Ascending aorta (tissue), 2 donors: ENCODE data around the gene SMARCD1. TPM values are rescaled to one million over a fixed set of nuclear protein-coding genes. Genes with fewer than 3 reads are reported as not detected.

ENCODE experiments used
- DNase-seq, 2 donors: peaks; one replicate each; pipeline ENCODE4 v3.0.0-alpha.2; 2019; ENCODE audit warnings: low spot score in 2 of 2
- H3K27ac ChIP-seq, 2 donors: fragments of 200-600 bp; sonication (generic); one replicate each; pipeline ENCODE4 v1.5.1; 2016 to 2017; ENCODE audit warnings: mild to moderate bottlenecking in 1 of 2
- H3K27me3 ChIP-seq: fragments of 200-600 bp; sonication (generic); one replicate; pipeline ENCODE4 v1.5.1; 2017
- H3K36me3 ChIP-seq, 2 donors: fragments of 200-600 bp; sonication (generic); one replicate each; pipeline ENCODE4 v1.5.1; 2016
- H3K4me1 ChIP-seq, 2 donors: fragments of 200-600 bp; sonication (generic); one replicate each; pipeline ENCODE4 v1.5.1; 2016 to 2017; ENCODE audit warnings: mild to moderate bottlenecking in 1 of 2
- H3K4me3 ChIP-seq, 2 donors: fragments of 200-600 bp; sonication (generic); one replicate each; pipeline ENCODE4 v1.5.1; 2016 to 2017; ENCODE audit warnings: mild to moderate bottlenecking in 1 of 2
- H3K9me3 ChIP-seq, 2 donors: fragments of 200-600 bp; sonication (generic); one replicate each; pipeline ENCODE4 v1.5.1; 2016
- CTCF ChIP-seq, 3 experiments: fragments of 200-600 bp in 2 of 3; fragments of 450-650 bp in 1 of 3; sonication (generic) in 2 of 3; IDR thresholded peaks; one replicate each; pipeline ENCODE4 v1.5.1; 2016 to 2019; ENCODE audit warnings: antibody characterized with exemption in 3 of 3, mild to moderate bottlenecking in 1 of 3, moderate library complexity in 1 of 3
- intact Hi-C: fragments of 100-400 bp; cut with DNase I; formaldehyde crosslinking; loops from one replicate; pipeline ENCODE4 v1.15.1; 2023
- total RNA-seq: library from RNA; depleted of rRNA; stranded (reverse); fragments of >200 nt; gene quantifications from one replicate; pipeline ENCODE4 v1.1.0, GENCODE V29; 2016

Gene SMARCD1
- total RNA-seq, 1 donor from 2014 or later: 277 TPM

DNA sequence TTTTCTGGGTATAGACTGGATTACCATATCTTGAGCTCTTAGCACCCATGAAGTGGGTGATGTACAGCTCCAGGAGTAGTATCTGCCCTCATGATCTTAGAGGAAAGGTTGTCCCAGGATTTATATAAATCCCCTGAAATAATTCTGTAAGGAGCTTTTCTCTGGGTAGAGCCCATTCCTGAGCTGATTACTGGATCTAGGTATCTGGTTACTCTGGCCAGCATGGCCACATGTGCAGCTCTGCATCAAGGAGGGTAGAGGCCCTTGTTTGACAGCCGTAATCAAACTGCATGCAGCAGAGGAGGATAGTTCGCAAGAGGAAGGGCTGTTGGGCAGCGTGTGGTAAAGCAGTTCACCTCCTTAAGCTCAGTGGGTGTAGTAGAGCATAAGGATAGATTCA lies 35.4 kb downstream of the SMARCD1 start:
- intact Hi-C loops: no loop called here
- Histone ChIP-seq H3K4me3 (no peak overlapping the region), H3K9me3 (no peaks in the 10 kb centered on the region), H3K27ac (no peak overlapping the region), H3K36me3 (peaks cover 29 to 43% of the 10 kb centered on the region in 2 donors), H3K27me3 (no peaks in the 10 kb centered on the region), H3K4me1 (peaks cover 4 to 22% of the 10 kb centered on the region in 2 donors)
- DNase-seq: no peak
- no peak for TF ChIP-seq CTCF (IDR thresholded peaks at IDR 0.05)

DNA sequence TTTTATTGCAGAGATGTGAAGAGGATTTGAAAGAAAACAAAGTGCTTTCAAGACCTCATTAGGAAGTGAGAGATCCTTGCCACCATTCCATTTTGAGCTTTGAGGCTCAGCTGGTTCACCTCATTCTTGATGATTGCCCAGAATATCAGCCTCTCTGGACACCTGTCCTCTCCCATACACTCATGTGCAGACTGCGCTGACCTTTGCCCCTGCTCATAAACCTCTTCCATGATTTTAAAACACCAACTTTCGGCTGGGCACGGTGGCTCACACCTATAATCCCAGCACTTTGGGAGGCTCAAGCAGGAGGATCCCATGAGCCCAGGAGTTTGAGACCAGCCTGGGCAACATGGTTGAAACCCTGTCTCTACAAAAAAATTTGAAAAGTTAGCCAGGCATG lies 35.8 kb downstream of the SMARCD1 start:
- intact Hi-C loops: no loop called here
- no peak for DNase-seq
- no peak overlapping the region for H3K4me3 ChIP-seq
- peaks cover 29 to 39% of the 10 kb centered on the region in 2 donors for H3K36me3 ChIP-seq
- TF ChIP-seq CTCF (IDR thresholded peaks at IDR 0.05): no peak
- H3K4me1 ChIP-seq: peaks cover 6 to 22% of the 10 kb centered on the region in 2 donors
- H3K9me3 ChIP-seq: no peaks in the 10 kb centered on the region
- no peak overlapping the region for H3K27ac ChIP-seq
- H3K27me3 ChIP-seq: no peaks in the 10 kb centered on the region

GRCh38 chr12:50121641-50122040 lies 36.5 kb downstream of the SMARCD1 start:
- H3K4me3 ChIP-seq: no peak overlapping the region
- H3K9me3 ChIP-seq: no peaks in the 10 kb centered on the region
- peaks cover 6 to 18% of the 10 kb centered on the region in 2 donors for H3K4me1 ChIP-seq
- no peaks in the 10 kb centered on the region for H3K27me3 ChIP-seq
- H3K36me3 ChIP-seq: peaks cover 29 to 37% of the 10 kb centered on the region in 2 donors
- no peak for TF ChIP-seq CTCF (IDR thresholded peaks at IDR 0.05)
- no peak overlapping the region for H3K27ac ChIP-seq
- no peak for DNase-seq
- intact Hi-C loops: no loop called here

DNA sequence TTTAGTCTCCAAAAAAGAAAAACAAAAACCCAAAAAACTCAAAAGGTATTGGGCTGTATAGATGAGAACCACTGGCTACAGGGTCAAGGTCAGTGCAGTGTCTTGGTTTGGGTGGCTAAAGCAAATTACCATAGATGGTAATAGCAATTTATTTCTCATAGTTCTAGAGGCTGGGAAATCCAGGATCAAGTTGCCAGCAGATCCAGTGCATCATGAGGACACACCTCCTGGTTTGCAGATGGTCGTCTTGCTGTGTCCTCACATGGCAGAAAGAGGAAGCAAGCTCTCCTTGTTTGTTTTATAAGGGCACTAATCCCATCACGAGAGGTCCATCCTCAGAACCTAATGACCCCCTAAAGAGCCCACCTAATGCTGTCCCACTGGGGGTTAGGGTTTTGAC lies 38.1 kb downstream of the SMARCD1 start:
- no peak for TF ChIP-seq CTCF (IDR thresholded peaks at IDR 0.05)
- H3K9me3 ChIP-seq: no peaks in the 10 kb centered on the region
- peaks cover 37 to 50% of the 10 kb centered on the region in 2 donors for H3K36me3 ChIP-seq
- H3K4me3 ChIP-seq: no peak overlapping the region
- no peak for DNase-seq
- no peak overlapping the region for H3K27ac ChIP-seq
- H3K4me1 ChIP-seq: peaks cover 6% of the 10 kb centered on the region in 2 donors
- intact Hi-C loops: no loop called here
- no peaks in the 10 kb centered on the region for H3K27me3 ChIP-seq

GRCh38 chr12:50127546-50127945 lies 42.4 kb downstream of the SMARCD1 start:
- no peak for TF ChIP-seq CTCF (IDR thresholded peaks at IDR 0.05)
- H3K4me1 ChIP-seq: peaks cover 6 to 13% of the 10 kb centered on the region in 2 donors
- no peak overlapping the region for H3K27ac ChIP-seq
- no peaks in the 10 kb centered on the region for H3K9me3 ChIP-seq
- no peak overlapping the region for H3K4me3 ChIP-seq
- no peak for DNase-seq
- intact Hi-C loops: no loop called here
- no peaks in the 10 kb centered on the region for H3K27me3 ChIP-seq
- H3K36me3 ChIP-seq: peaks cover 43 to 60% of the 10 kb centered on the region in 2 donors

- H3K36me3 ChIP-seq: peaks cover 42 to 70% of the 10 kb centered on the region in 2 donors
- TF ChIP-seq CTCF (IDR thresholded peaks at IDR 0.05): no peak
- DNase-seq: no peak
- peaks cover 8 to 13% of the 10 kb centered on the region in 2 donors for H3K4me1 ChIP-seq
- H3K4me3 ChIP-seq: no peak overlapping the region
- no peak overlapping the region for H3K27ac ChIP-seq
- H3K9me3 ChIP-seq: no peaks in the 10 kb centered on the region
- H3K27me3 ChIP-seq: no peaks in the 10 kb centered on the region
- intact Hi-C loops: no loop called here
Measured at GRCh38 chr12:50129290-50129689, 44.1 kb downstream of the SMARCD1 start.
